Transverse colon (tissue), 4 donors: ENCODE results near the gene PPIL1. TPM values are rescaled to one million over a fixed set of nuclear protein-coding genes. Genes with fewer than 3 reads are reported as not detected.

Experiments used
- DNase-seq: peaks from one replicate; pipeline ENCODE4 v3.0.0-alpha.2; 2019
- H3K27ac ChIP-seq, 4 donors: fragments of 200-600 bp; sonication (generic); 2 replicates each; pipeline ENCODE4 v1.5.1; 2016 to 2018; ENCODE audit warnings: inconsistent platforms in 4 of 4
- H3K27me3 ChIP-seq: fragments of 200-600 bp; sonication (generic); 2 replicates; pipeline ENCODE4 v1.5.1; 2017; ENCODE audit warnings: inconsistent platforms
- H3K36me3 ChIP-seq, 4 donors: fragments of 200-600 bp; sonication (generic); 2 replicates each; pipeline ENCODE4 v1.5.1; 2017 to 2019; ENCODE audit warnings: inconsistent platforms in 4 of 4
- H3K4me1 ChIP-seq, 4 donors: fragments of 200-600 bp; sonication (generic); 2 replicates each; pipeline ENCODE4 v1.5.1; 2017 to 2020; ENCODE audit warnings: inconsistent platforms in 4 of 4
- H3K4me3 ChIP-seq, 4 donors: fragments of 200-600 bp; sonication (generic); 1 replicate in 1 of 4; 2 replicates in 3 of 4; pipeline versions ENCODE4 v1.5.1 to v1.6.1; 2017 to 2019; ENCODE audit warnings: inconsistent platforms in 4 of 4
- H3K9me3 ChIP-seq, 2 donors: fragments of 200-600 bp; sonication (generic); 2 replicates each; pipeline ENCODE4 v1.5.1; 2017 to 2019; ENCODE audit warnings: inconsistent platforms in 2 of 2
- EP300 ChIP-seq: sonication (generic); formaldehyde crosslinking; IDR thresholded peaks from one replicate; pipeline ENCODE4 v1.6.1; 2017; ENCODE audit warnings: antibody characterized with exemption, low read depth
- POLR2A ChIP-seq: fragments of 450-650 bp; IDR thresholded peaks from one replicate; pipeline ENCODE4 v1.6.1; 2016; ENCODE audit warnings: antibody characterized with exemption, mild to moderate bottlenecking, moderate library complexity
- POLR2AphosphoS5 ChIP-seq, 3 donors: sonication (generic); formaldehyde crosslinking; IDR thresholded peaks; one replicate each; pipeline ENCODE4 v1.6.1; 2016; ENCODE audit warnings: antibody characterized with exemption in 3 of 3
- WGBS, 2 donors: methylation state at CpG; one replicate each; pipeline ENCODE4 v1.1.5; 2018; ENCODE audit warnings: low coverage in 1 of 2; 5-methylcytosine and 5-hydroxymethylcytosine counted together
- in situ Hi-C, 4 donors: fragments of 200-750 bp; cut with MboI; loops; one replicate each; pipeline versions ENCODE4 v1.15.0 to v1.15.1; 2017; ENCODE audit warnings: low sequenced_read_pairs in 3 of 4, low pct_ligation_motif_present in 1 of 4, low pct_unique_long_range_greater_than_20kb in 1 of 4
- intact Hi-C: fragments of 100-400 bp; cut with DNase I; formaldehyde crosslinking; loops from one replicate; pipeline ENCODE4 v1.15.1; 2023; ENCODE audit warnings: low total_unique reads
- total RNA-seq, 4 donors: library from RNA; depleted of rRNA; stranded (reverse); fragments of >200 nt; gene quantifications; one replicate each; pipeline ENCODE4 v1.1.0, GENCODE V29; 2016
- TF ChIP-seq, protein P1 (sequence below), 5 experiments: fragments of 200-600 bp in 3 of 5; fragments of 450-650 bp in 2 of 5; sonication (generic) in 3 of 5; IDR thresholded peaks; 1 replicate in 2 of 5; 2 replicates in 3 of 5; pipeline ENCODE4 v1.5.1; 2016 to 2017; ENCODE audit warnings: antibody characterized with exemption in 5 of 5, inconsistent platforms in 3 of 5, mild to moderate bottlenecking in 2 of 5, moderate library complexity in 1 of 5

Gene PPIL1
- total RNA-seq, 4 donors from 2014 or later: 1.00 to 5.6 (median 3.3) TPM

DNA sequence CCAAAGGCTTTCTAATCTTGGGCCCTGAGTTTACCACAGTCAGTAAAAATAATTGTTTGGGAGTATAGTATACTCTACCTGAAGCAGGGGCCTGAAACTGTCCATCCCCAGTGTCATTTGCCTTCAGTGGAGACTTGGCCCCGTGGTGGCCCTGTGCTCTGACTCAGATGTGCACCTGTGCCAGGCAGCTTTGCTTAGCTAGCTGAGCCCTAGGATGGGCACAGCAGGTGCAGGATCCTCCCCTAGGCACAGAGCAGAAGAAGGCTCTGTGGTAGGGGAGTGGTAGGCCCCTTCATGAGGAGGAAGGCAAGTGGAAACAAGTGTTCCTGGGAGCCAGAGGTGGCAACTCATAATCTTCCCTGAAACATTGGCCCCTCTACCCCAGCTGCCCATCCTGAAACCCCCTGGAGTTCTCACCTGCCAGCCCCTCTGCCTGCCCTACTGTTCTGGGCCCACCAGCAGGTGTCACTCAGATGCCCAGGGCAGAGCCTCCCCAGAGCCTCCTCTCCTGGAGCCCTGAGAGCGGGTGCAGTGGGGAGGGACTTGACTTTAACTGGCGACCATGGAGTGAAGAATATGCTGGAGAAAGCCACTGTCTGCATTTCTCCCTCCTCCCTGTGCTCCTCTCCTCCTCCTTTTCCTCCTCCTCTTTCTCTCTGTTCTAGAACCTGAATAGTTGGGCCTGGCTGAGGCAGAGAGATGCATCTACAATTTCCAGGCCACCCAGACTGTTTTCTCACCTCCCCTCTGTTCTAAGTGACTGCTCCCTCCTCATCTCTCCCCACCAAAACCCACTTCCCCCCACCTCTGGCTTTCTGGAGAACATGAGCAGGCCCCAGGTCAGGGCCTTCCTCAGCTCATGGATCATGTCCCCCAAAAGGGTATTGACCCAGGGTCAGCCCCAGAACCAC lies 38.2 kb downstream of the PPIL1 start:
- Histone ChIP-seq H3K36me3 (no peaks in the 10 kb centered on the region), H3K27me3 (peaks cover 32% of the 10 kb centered on the region), H3K27ac (no peak overlapping the region), H3K4me3 (no peak overlapping the region), H3K4me1 (peaks cover 7 to 24% (median 19%) of the 10 kb centered on the region in 4 donors), H3K9me3 (no peaks in the 10 kb centered on the region)
- intact Hi-C loops (no loop called here), in situ Hi-C loops (no loop called here)
- no peak for DNase-seq
- TF ChIP-seq, protein P1, sequence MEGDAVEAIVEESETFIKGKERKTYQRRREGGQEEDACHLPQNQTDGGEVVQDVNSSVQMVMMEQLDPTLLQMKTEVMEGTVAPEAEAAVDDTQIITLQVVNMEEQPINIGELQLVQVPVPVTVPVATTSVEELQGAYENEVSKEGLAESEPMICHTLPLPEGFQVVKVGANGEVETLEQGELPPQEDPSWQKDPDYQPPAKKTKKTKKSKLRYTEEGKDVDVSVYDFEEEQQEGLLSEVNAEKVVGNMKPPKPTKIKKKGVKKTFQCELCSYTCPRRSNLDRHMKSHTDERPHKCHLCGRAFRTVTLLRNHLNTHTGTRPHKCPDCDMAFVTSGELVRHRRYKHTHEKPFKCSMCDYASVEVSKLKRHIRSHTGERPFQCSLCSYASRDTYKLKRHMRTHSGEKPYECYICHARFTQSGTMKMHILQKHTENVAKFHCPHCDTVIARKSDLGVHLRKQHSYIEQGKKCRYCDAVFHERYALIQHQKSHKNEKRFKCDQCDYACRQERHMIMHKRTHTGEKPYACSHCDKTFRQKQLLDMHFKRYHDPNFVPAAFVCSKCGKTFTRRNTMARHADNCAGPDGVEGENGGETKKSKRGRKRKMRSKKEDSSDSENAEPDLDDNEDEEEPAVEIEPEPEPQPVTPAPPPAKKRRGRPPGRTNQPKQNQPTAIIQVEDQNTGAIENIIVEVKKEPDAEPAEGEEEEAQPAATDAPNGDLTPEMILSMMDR (IDR thresholded peaks at IDR 0.05): no peak
- TF ChIP-seq EP300 (no peak), POLR2A (no peak), POLR2AphosphoS5 (IDR thresholded peaks at IDR 0.05) (no peak)
- 74 to 89% methylated on average over 1 to 3 of the region's 3 CpGs for WGBS, 2 donors

DNA sequence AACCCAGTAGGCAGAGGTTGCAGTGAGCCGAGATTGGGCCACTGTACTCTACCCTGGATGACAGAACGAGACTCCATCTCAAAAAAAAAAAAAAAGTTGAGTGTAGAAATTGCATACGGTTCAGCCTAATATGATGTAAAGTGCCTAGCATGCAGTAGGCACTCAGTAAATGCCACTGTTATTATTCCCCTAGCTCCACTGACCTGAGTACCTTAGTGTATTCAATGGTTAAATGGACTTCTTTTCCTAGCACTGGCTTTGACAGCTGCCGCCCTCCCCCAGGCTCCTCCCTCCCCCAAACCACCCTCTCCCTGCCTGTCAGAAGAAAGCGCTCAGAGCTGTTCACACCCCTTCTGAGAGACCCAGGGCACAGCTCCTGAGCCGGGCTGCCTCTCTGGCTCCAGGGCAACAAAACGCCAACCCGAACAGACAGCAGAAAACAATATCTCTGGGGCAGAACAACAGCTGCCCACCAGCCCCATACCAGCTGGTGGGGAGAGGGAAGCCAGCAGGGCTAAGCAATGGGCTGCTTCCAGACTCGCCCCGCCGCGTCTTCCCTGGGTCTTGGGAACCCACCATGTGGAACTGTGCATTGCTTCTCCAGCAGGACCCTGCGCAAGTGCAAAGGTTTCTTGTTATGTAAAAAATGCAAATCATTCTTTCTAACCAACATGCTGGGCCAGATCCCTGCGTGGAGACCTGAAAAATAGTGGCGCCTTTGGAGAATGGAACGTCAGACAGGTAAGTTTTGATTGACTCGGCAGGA lies 39.8 kb downstream of the PPIL1 start:
- DNase-seq: no peak
- TF ChIP-seq EP300 (no peak), POLR2A (no peak), POLR2AphosphoS5 (IDR thresholded peaks at IDR 0.05) (no peak)
- TF ChIP-seq, protein P1 (IDR thresholded peaks at IDR 0.05): no peak
- WGBS, 2 donors: 73 to 78% methylated on average over 5 to 17 of the region's 17 CpGs
- H3K4me3 ChIP-seq: no peak overlapping the region
- no peaks in the 10 kb centered on the region for H3K36me3 ChIP-seq
- no peaks in the 10 kb centered on the region for H3K9me3 ChIP-seq
- intact Hi-C loops (no loop called here), in situ Hi-C loops (no loop called here)
- H3K4me1 ChIP-seq: peaks cover 10 to 23% (median 16%) of the 10 kb centered on the region in 4 donors
- no peak overlapping the region for H3K27ac ChIP-seq
- H3K27me3 ChIP-seq: peaks cover 16% of the 10 kb centered on the region

DNA sequence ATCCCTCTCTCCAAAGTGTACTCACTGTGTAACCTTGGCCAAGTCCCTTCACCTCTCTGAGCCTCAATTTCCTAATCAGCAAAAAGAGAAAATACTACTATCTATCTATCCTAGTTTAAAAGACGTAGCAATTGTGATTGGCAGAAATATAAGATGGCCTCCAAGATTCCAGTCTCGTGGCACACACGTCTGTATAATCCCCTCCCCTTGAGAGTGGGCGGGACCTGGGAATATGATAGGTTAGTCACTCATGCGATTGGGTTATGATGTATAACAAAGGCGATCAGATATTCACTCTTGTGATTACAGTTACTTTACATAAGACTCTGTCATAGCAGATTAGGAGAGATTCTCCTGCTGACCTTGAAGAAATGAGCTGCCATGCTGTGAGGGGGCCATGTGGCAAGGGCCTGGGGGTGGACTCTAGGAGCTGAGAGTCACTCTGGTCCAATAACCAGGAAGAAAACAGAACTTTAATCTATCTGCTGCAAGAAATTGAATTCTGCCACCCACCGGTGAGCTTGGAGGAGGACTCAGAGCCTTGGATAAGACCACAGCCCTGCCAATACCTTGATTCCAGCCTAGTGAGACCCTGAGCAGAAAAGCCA lies 41.3 kb downstream of the PPIL1 start:
- whole genome bisulfite sequencing, 2 donors: 93 to 100% methylated on average over 2 to 7 of the region's 7 CpGs
- peaks cover under 1% of the 10 kb centered on the region for H3K27me3 ChIP-seq
- in situ Hi-C loops: no loop called here

More for the DNA sequence above, 41.3 kb downstream of the PPIL1 start:
- Histone ChIP-seq H3K36me3 (no peaks in the 10 kb centered on the region), H3K27ac (no peak overlapping the region), H3K4me1 (peaks cover 8 to 15% (median 12%) of the 10 kb centered on the region in 4 donors), H3K4me3 (no peak overlapping the region), H3K9me3 (no peaks in the 10 kb centered on the region)
- TF ChIP-seq, protein P1 (IDR thresholded peaks at IDR 0.05): no peak
- TF ChIP-seq EP300: no peak
- TF ChIP-seq POLR2A: no peak
- intact Hi-C loops: no loop called here
- no peak for DNase-seq
